IMR-90 (cell line): Measurements from ENCODE around the gene CHD2. TPM values are rescaled to one million over a fixed set of nuclear protein-coding genes. Genes with fewer than 3 reads are reported as not detected.

Source experiments
- ATAC-seq: fragments of 200-7000 bp; cut with Tn5 transposase; 2 replicates; pipeline ENCODE4 v1.9.1; 2020; ENCODE audit warnings: low read depth, mild to moderate bottlenecking, moderate library complexity
- BruUV-seq: library from RNA; stranded (reverse); fragments of 400-500 nt; replicated peaks from 2 replicates; lab custom pipeline; 2021; lab: Mats Ljungman, UMichigan
- CTCF ChIA-PET: fragments of 300-600 bp; formaldehyde crosslinking; extraction: SDS; loops from one replicate; lab custom pipeline; 2021; ENCODE audit warnings: antibody characterized with exemption; lab: Yijun Ruan, JAX
- POLR2A ChIA-PET: fragments of 300-600 bp; sonication (Branson Sonifier 250); formaldehyde crosslinking; loops from one replicate; lab custom pipeline; 2022; ENCODE audit warnings: antibody characterized with exemption; ENCODE audit not compliant: unreplicated experiment; lab: Charles Lee
- DNase-seq: peaks from one replicate; pipeline ENCODE4 v3.0.0; 2013
- H2AFZ ChIP-seq: replicated peaks from 2 replicates; pipeline ENCODE3; 2013; ENCODE audit warnings: low read length, mild to moderate bottlenecking; ENCODE audit not compliant: poor library complexity
- H2AK5ac ChIP-seq: 2 replicates; pipeline ENCODE4 v1.6.1; 2013; ENCODE audit warnings: low read depth, low read length, inconsistent platforms
- H2AK9ac ChIP-seq: replicated peaks from 2 replicates; pipeline ENCODE3; 2013; ENCODE audit warnings: mild to moderate bottlenecking, low read depth, low read length, moderate library complexity; ENCODE audit not compliant: poor library complexity
- H2BK120ac ChIP-seq: 2 replicates; pipeline ENCODE4 v1.6.1; 2013; ENCODE audit warnings: low read depth, low read length, inconsistent platforms
- H2BK15ac ChIP-seq: 3 replicates; pipeline ENCODE4 v1.6.1; 2013; ENCODE audit warnings: low read depth, low read length, inconsistent platforms
- H2BK20ac ChIP-seq: 2 replicates; pipeline ENCODE4 v1.6.1; 2013; ENCODE audit warnings: low read depth, mild to moderate bottlenecking, inconsistent platforms, low read length, moderate library complexity
- H2BK5ac ChIP-seq: 2 replicates; pipeline ENCODE4 v1.6.1; 2013; ENCODE audit warnings: mild to moderate bottlenecking, low read depth, low read length, inconsistent platforms; ENCODE audit not compliant: poor library complexity, severe bottlenecking
- H3K14ac ChIP-seq: replicated peaks from 2 replicates; pipeline ENCODE4 v1.6.1; 2013; ENCODE audit warnings: low read depth, low read length, inconsistent platforms
- H3K18ac ChIP-seq: 2 replicates; pipeline ENCODE4 v1.6.1; 2013; ENCODE audit warnings: low read depth, low read length, control low read depth
- H3K23ac ChIP-seq: 2 replicates; pipeline ENCODE4 v1.6.1; 2013; ENCODE audit warnings: low read depth, low read length, inconsistent platforms
- H3K27ac ChIP-seq: 2 replicates; pipeline ENCODE4 v1.5.1; 2013; ENCODE audit warnings: mild to moderate bottlenecking, control low read depth, low read length; ENCODE audit not compliant: insufficient read depth
- H3K27me3 ChIP-seq: 2 replicates; pipeline ENCODE4 v1.6.1; 2013; ENCODE audit warnings: low read length; ENCODE audit not compliant: control insufficient read depth, insufficient read depth
- H3K36me3 ChIP-seq: 2 replicates; pipeline ENCODE4 v1.6.1; 2013; ENCODE audit warnings: low read length, mixed read lengths; ENCODE audit not compliant: control insufficient read depth, insufficient read depth
- H3K4ac ChIP-seq: 2 replicates; pipeline ENCODE4 v1.6.1; 2013; ENCODE audit warnings: low read depth, low read length, inconsistent platforms
- H3K4me1 ChIP-seq: 2 replicates; pipeline ENCODE4 v1.6.1; 2013; ENCODE audit warnings: low read length, mixed read lengths; ENCODE audit not compliant: control insufficient read depth, insufficient read depth
- H3K4me2 ChIP-seq: 2 replicates; pipeline ENCODE4 v1.6.1; 2013; ENCODE audit warnings: low read depth, mild to moderate bottlenecking, control low read depth, low read length, moderate library complexity
- H3K4me3 ChIP-seq: 2 replicates; pipeline ENCODE4 v1.5.1; 2013; ENCODE audit warnings: low read depth, mild to moderate bottlenecking, control low read depth, low read length, moderate library complexity; ENCODE audit not compliant: insufficient read depth
- H3K56ac ChIP-seq: 2 replicates; pipeline ENCODE4 v1.6.1; 2013; ENCODE audit warnings: low read length, inconsistent platforms; ENCODE audit not compliant: insufficient read depth; ENCODE audit errors: extremely low read depth
- H3K79me1 ChIP-seq, 2 experiments: 2 replicates each; pipeline ENCODE4 v1.6.1; 2013; ENCODE audit warnings: low read length in 2 of 2, inconsistent platforms in 1 of 2, low read depth in 1 of 2
- H3K9ac ChIP-seq: 2 replicates; pipeline ENCODE4 v1.6.1; 2013; ENCODE audit warnings: low read depth, low read length, control low read depth
- H3K9me1 ChIP-seq: 2 replicates; pipeline ENCODE4 v1.6.1; 2013; ENCODE audit warnings: low read length, inconsistent platforms; ENCODE audit not compliant: insufficient read depth
- H3K9me3 ChIP-seq: 2 replicates; pipeline ENCODE4 v1.6.1; 2013; ENCODE audit warnings: low read length; ENCODE audit not compliant: control insufficient read depth, insufficient read depth
- H4K20me1 ChIP-seq: 2 replicates; pipeline ENCODE4 v1.6.1; 2013; ENCODE audit warnings: low read length, inconsistent platforms; ENCODE audit not compliant: insufficient read depth
- H4K5ac ChIP-seq: 2 replicates; pipeline ENCODE4 v1.6.1; 2013; ENCODE audit warnings: mild to moderate bottlenecking, low read depth, low read length, control low read depth
- H4K8ac ChIP-seq, 2 experiments: 2 replicates each; pipeline ENCODE4 v1.6.1; 2013; ENCODE audit warnings: low read depth in 2 of 2, low read length in 2 of 2, control low read depth in 1 of 2, inconsistent platforms in 1 of 2
- H4K91ac ChIP-seq: 2 replicates; pipeline ENCODE4 v1.6.1; 2013; ENCODE audit warnings: low read depth, low read length, inconsistent platforms; ENCODE audit not compliant: insufficient read depth
- ELK1 ChIP-seq: fragments of 150-350 bp; IDR thresholded peaks from 2 replicates; pipeline ENCODE4 v1.6.1; 2016; ENCODE audit warnings: low read depth, mild to moderate bottlenecking, low read length, moderate library complexity, borderline replicate concordance
- FOS ChIP-seq: fragments of 150-350 bp; IDR thresholded peaks from 2 replicates; pipeline ENCODE4 v1.6.1; 2016; ENCODE audit warnings: low read depth, low read length
- WGBS, 2 experiments: methylation state at CpG; one replicate each; pipeline versions ENCODE4 v1.1.5 to v1.1.7; 2013; ENCODE audit warnings: missing lambda C conversion rate in 2 of 2; ENCODE audit not compliant: insufficient read length in 1 of 2; ENCODE audit errors: extremely low coverage in 2 of 2; 5-methylcytosine and 5-hydroxymethylcytosine counted together
- dilution Hi-C: fragments of 300-500 bp; cut with HindIII; formaldehyde crosslinking; loops from one replicate; pipeline ENCODE4 v1.14.3; 2018; ENCODE audit warnings: low sequenced_read_pairs; ENCODE audit not compliant: unreplicated experiment
- in situ Hi-C: fragments of 300-500 bp; cut with MboI; formaldehyde crosslinking; loops from 3 replicates; pipeline ENCODE4 v1.14.3; 2019; ENCODE audit warnings: low sequenced_read_pairs, inconsistent platforms, mixed read lengths
- intact Hi-C: fragments of 100-400 bp; cut with micrococcal nuclease; formaldehyde crosslinking; loops from 2 replicates; pipeline ENCODE4 v1.10.0; 2022
- polyA plus RNA-seq, 3 experiments: library from polyadenylated mRNA; depleted of rRNA; stranded (reverse); fragments of >200 nt; gene quantifications; 2 replicates each; pipeline ENCODE4 v1.2.3, GENCODE V29; 2012; ENCODE audit warnings: low replicate concordance in 1 of 3
- total RNA-seq: library from RNA; depleted of rRNA; stranded (reverse); fragments of >200 nt; gene quantifications from 2 replicates; pipeline ENCODE4 v1.2.3, GENCODE V29; 2012
- TF ChIP-seq, protein P1 (sequence below): conservative IDR thresholded peaks from 2 replicates; pipeline ENCODE4 v1.5.1; 2012; ENCODE audit warnings: mild to moderate bottlenecking, low read depth, low read length, improper control_type of control experiment

The CHD2 gene
- total and polyA plus RNA-seq, 2 of the 4 experiments (the other 2 are of a cell fraction): 44.9 to 64.7 TPM

DNA sequence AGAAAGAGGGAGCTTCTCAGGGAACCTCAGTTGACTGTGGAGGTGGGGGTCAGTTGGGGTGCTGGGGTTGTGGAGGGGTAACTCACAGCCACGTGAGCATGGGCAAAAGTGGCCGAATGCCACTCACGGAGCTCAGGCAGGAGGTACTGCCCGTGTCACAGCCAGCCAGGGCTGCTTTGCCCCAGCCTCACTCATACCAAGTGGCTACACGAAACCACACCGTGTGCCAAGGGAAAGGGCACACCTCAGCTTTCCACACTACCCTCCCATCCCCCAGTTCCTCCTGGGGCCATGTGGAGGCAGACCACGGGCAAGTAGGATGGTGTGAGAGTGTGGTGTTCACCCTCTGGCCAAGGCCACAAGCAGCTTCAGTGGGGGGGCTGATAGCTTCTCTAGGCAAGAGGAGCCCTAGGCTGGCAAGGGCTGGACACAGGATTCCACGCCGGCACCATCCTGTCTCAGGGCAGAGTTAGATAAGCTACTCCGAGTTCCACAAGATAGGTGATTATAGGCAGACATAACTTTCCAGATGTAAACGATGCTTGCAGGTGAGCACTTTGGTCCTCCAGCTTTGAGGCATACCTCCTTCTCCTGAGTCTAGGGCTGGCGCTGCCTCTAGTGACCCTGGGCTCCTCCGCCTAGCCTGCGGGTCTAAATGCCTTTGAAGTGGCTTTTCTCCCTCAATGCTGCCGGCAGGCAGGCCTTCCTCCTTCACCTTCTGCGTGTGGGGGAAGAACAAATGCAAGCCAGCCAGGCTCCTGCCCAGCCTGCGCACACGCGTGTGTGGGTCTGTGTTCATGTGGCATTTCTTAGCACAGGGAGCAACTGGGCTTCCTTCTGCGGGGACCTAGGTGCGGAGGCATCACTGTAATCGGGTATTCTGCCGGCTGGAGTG is 163.9 kb downstream of the CHD2 start:
- intact Hi-C loops: no loop called here
- in situ Hi-C loops: no loop called here
- Histone ChIP-seq H3K4me3 (no peak overlapping the region), H2AK9ac (no peak overlapping the region), H3K4me2 (no peak overlapping the region), H3K9me3 (no peaks in the 10 kb centered on the region), H3K9ac (no peak overlapping the region), H3K9me1 (no peaks in the 10 kb centered on the region), H3K27me3 (peaks cover 10% of the 10 kb centered on the region), H3K4me1 (peaks cover 1% of the 10 kb centered on the region; the same call in 1 of the 2 replicates), H2BK5ac (no peak overlapping the region), H4K20me1 (no peaks in the 10 kb centered on the region), H3K36me3 (no peaks in the 10 kb centered on the region), H2BK15ac (no peak overlapping the region), H2AK5ac (no peak overlapping the region), H3K27ac (no peak overlapping the region), H4K5ac (no peak overlapping the region), H4K8ac (no peak overlapping the region), H3K4ac (no peak overlapping the region), H3K56ac (no peak overlapping the region), H3K14ac (no peak overlapping the region), H3K18ac (no peak overlapping the region), H2BK120ac (no peak overlapping the region), H3K79me1 (no peaks in the 10 kb centered on the region), H4K91ac (no peak overlapping the region), H3K23ac (no peak overlapping the region), H2AFZ (no peak overlapping the region), H2BK20ac (no peak overlapping the region)
- POLR2A ChIA-PET: no interaction called here
- no peak for TF ChIP-seq FOS
- TF ChIP-seq, protein P1, sequence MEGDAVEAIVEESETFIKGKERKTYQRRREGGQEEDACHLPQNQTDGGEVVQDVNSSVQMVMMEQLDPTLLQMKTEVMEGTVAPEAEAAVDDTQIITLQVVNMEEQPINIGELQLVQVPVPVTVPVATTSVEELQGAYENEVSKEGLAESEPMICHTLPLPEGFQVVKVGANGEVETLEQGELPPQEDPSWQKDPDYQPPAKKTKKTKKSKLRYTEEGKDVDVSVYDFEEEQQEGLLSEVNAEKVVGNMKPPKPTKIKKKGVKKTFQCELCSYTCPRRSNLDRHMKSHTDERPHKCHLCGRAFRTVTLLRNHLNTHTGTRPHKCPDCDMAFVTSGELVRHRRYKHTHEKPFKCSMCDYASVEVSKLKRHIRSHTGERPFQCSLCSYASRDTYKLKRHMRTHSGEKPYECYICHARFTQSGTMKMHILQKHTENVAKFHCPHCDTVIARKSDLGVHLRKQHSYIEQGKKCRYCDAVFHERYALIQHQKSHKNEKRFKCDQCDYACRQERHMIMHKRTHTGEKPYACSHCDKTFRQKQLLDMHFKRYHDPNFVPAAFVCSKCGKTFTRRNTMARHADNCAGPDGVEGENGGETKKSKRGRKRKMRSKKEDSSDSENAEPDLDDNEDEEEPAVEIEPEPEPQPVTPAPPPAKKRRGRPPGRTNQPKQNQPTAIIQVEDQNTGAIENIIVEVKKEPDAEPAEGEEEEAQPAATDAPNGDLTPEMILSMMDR: no peak
- TF ChIP-seq ELK1: no peak
- BruUV-seq: no TSS peak
- ATAC-seq (no peak), DNase-seq (no peak)
- CTCF ChIA-PET: no interaction called here
- dilution Hi-C loops: no loop called here
- WGBS, 2 experiments: no CpG with 5 or more reads among the region's 23 CpGs
